ENCODE data around the gene ACTL7B. TPM values are rescaled to one million over a fixed set of nuclear protein-coding genes. Genes with fewer than 3 reads are reported as not detected.

The ACTL7B gene
- polyA plus RNA-seq, 1 donor from 2014 or later, result not detected

DNA sequence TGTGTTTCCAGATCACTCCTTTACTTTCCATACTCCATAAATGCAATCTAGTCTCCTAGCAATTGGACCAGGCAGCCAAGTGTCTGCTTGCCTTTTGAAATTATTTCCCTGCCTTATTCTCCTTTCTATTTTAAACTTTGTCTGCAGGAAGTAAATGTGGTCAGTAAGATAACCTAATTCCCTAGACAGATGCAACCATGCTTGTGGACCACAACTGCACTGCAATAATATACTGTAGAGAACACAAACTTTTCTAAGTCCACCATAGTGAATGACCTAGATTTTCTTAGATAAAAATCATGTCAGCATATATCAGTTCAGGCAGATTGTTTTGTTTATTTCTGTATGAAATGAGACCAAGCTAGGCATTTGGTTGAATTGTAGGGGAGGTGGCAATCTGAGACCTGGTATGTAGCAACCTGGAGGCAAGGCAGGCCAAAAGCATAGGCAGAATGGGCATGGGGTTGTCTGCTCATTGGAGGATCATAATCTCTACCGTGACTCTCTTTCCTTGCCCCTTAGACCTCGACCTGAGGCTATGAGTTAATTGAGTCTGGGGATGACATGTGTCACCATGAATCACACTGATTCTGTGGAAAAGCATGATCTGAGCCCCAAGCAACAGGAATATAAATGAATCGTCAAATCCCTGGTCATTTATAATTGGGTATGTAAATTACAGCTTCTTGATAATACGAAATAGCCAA lies 20.7 kb downstream of the ACTL7B start:
- TF ChIP-seq EP300 (conservative IDR thresholded peaks at IDR 0.05; ENCODE audit: poor library complexity, severe bottlenecking), result no peak
- TF ChIP-seq EZH2 (IDR thresholded peaks at IDR 0.05; ENCODE audit: borderline replicate concordance, insufficient read depth, low read length, poor library complexity, severe bottlenecking), result no peak
- TF ChIP-seq MXI1 (conservative IDR thresholded peaks at IDR 0.05; ENCODE audit: poor library complexity, severe bottlenecking), result no peak
- no peak for TF ChIP-seq RAD21 (conservative IDR thresholded peaks at IDR 0.05)
- no peak for TF ChIP-seq SMC3 (conservative IDR thresholded peaks at IDR 0.05; ENCODE audit: poor library complexity)
- TF ChIP-seq POLR2AphosphoS5 (IDR thresholded peaks at IDR 0.05), result no peak
- TF ChIP-seq TAF1 (IDR thresholded peaks at IDR 0.05; ENCODE audit: low read depth), result no peak
- TF ChIP-seq, protein P1, sequence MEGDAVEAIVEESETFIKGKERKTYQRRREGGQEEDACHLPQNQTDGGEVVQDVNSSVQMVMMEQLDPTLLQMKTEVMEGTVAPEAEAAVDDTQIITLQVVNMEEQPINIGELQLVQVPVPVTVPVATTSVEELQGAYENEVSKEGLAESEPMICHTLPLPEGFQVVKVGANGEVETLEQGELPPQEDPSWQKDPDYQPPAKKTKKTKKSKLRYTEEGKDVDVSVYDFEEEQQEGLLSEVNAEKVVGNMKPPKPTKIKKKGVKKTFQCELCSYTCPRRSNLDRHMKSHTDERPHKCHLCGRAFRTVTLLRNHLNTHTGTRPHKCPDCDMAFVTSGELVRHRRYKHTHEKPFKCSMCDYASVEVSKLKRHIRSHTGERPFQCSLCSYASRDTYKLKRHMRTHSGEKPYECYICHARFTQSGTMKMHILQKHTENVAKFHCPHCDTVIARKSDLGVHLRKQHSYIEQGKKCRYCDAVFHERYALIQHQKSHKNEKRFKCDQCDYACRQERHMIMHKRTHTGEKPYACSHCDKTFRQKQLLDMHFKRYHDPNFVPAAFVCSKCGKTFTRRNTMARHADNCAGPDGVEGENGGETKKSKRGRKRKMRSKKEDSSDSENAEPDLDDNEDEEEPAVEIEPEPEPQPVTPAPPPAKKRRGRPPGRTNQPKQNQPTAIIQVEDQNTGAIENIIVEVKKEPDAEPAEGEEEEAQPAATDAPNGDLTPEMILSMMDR (IDR thresholded peaks at IDR 0.05; ENCODE audit: poor library complexity, severe bottlenecking), result no peak
- TF ChIP-seq, protein P2, sequence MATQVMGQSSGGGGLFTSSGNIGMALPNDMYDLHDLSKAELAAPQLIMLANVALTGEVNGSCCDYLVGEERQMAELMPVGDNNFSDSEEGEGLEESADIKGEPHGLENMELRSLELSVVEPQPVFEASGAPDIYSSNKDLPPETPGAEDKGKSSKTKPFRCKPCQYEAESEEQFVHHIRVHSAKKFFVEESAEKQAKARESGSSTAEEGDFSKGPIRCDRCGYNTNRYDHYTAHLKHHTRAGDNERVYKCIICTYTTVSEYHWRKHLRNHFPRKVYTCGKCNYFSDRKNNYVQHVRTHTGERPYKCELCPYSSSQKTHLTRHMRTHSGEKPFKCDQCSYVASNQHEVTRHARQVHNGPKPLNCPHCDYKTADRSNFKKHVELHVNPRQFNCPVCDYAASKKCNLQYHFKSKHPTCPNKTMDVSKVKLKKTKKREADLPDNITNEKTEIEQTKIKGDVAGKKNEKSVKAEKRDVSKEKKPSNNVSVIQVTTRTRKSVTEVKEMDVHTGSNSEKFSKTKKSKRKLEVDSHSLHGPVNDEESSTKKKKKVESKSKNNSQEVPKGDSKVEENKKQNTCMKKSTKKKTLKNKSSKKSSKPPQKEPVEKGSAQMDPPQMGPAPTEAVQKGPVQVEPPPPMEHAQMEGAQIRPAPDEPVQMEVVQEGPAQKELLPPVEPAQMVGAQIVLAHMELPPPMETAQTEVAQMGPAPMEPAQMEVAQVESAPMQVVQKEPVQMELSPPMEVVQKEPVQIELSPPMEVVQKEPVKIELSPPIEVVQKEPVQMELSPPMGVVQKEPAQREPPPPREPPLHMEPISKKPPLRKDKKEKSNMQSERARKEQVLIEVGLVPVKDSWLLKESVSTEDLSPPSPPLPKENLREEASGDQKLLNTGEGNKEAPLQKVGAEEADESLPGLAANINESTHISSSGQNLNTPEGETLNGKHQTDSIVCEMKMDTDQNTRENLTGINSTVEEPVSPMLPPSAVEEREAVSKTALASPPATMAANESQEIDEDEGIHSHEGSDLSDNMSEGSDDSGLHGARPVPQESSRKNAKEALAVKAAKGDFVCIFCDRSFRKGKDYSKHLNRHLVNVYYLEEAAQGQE (IDR thresholded peaks at IDR 0.05; ENCODE audit: borderline replicate concordance), result no peak

GRCh38 chr9:108832179-108832500 lies 23.6 kb downstream of the ACTL7B start:
- Histone ChIP-seq H3K36me3 (ENCODE audit: insufficient read depth, low read length) (no peaks in the 10 kb centered on the region), H3K4me2 (ENCODE audit: low read length) (no peak overlapping the region), H2AFZ (ENCODE audit: low read depth, low read length) (no peak overlapping the region), H3K27me3 (ENCODE audit: insufficient read depth, low read depth, low read length) (no peaks in the 10 kb centered on the region), H3K9ac (ENCODE audit: low read length) (no peak overlapping the region), H3F3A (ENCODE audit: insufficient read depth, low read length, poor library complexity, severe bottlenecking) (no peaks in the 10 kb centered on the region), H3K27ac (ENCODE audit: low read length) (no peak overlapping the region), H3K9me2 (ENCODE audit: insufficient read depth, low read length) (no peaks in the 10 kb centered on the region), H4K20me1 (ENCODE audit: insufficient read depth) (no peaks in the 10 kb centered on the region), H3K4me3 (ENCODE audit: low read length) (no peak overlapping the region), H3K9me3 (ENCODE audit: low read length) (no peaks in the 10 kb centered on the region), H3K79me2 (replicated peaks; ENCODE audit: insufficient read depth, low read length) (no peaks in the 10 kb centered on the region)
- TF ChIP-seq EP300 (conservative IDR thresholded peaks at IDR 0.05; ENCODE audit: poor library complexity, severe bottlenecking), result no peak
- TF ChIP-seq TAF1 (IDR thresholded peaks at IDR 0.05; ENCODE audit: low read depth), result no peak
- no peak for TF ChIP-seq MXI1 (conservative IDR thresholded peaks at IDR 0.05; ENCODE audit: poor library complexity, severe bottlenecking)

More for the DNA sequence above, 20.7 kb downstream of the ACTL7B start:
- Histone ChIP-seq H4K20me1 (ENCODE audit: insufficient read depth) (no peaks in the 10 kb centered on the region), H3K9ac (ENCODE audit: low read length) (no peak overlapping the region), H3K27ac (ENCODE audit: low read length) (no peak overlapping the region), H3K79me2 (replicated peaks; ENCODE audit: insufficient read depth, low read length) (no peaks in the 10 kb centered on the region), H3K27me3 (ENCODE audit: insufficient read depth, low read depth, low read length) (no peaks in the 10 kb centered on the region), H3K4me2 (ENCODE audit: low read length) (no peak overlapping the region), H3F3A (ENCODE audit: insufficient read depth, low read length, poor library complexity, severe bottlenecking) (no peaks in the 10 kb centered on the region), H3K36me3 (ENCODE audit: insufficient read depth, low read length) (no peaks in the 10 kb centered on the region), H3K9me3 (ENCODE audit: low read length) (no peaks in the 10 kb centered on the region), H3K4me3 (ENCODE audit: low read length) (no peak overlapping the region), H3K9me2 (ENCODE audit: insufficient read depth, low read length) (no peaks in the 10 kb centered on the region), H2AFZ (ENCODE audit: low read depth, low read length) (no peak overlapping the region)
